ENCODE results near the gene SH3BP2. TPM values are rescaled to one million over a fixed set of nuclear protein-coding genes. Genes with fewer than 3 reads are reported as not detected.
A peak's percentile ranks its signal among the peaks of the same experiment; 100 is the strongest.
"Not testable (repeated sequence)": the region's sequence is repeated elsewhere in the genome, so short reads cannot be mapped to it uniquely, and the experiment has no call there.

Gene SH3BP2
- total RNA-seq, 2 donors from 2014 or later, result 28.3 to 28.5 TPM

- ATAC-seq (no peak), DNase-seq (peak; percentile 61)
- intact Hi-C loops (cut with DNase I), result loop anchor here (10.0 kb wide), 4 partner anchors 84 to 274 kb away; partner anchors contain the start of gene ADD1 (in 1 of the 2)
These were observed 31.6 kb upstream of the SH3BP2 start for GRCh38 chr4:2761035-2761923.

- intact Hi-C loops (cut with DNase I), result loop anchor here (10.0 kb wide), 4 partner anchors 83 to 273 kb away; partner anchors contain the start of gene ADD1 (in 1 of the 2)
- no peak for ATAC-seq
- no peak for DNase-seq
These were observed 30.8 kb upstream of the SH3BP2 start for GRCh38 chr4:2762048-2762447.

GRCh38 chr4:2762486-2763370, 30.2 kb upstream of the SH3BP2 start:
- not testable (repeated sequence) for DNase-seq, ATAC-seq
- intact Hi-C loops (cut with DNase I), result loop anchor here (10.0 kb wide), 4 partner anchors 82 to 272 kb away; partner anchors contain the start of gene ADD1 (in 1 of the 2)

- ATAC-seq, result peak; percentile 21 to 29
- DNase-seq, result peak; percentile 49
- intact Hi-C loops (cut with DNase I), result loop anchor here (10.0 kb wide), 4 partner anchors 81 to 271 kb away; partner anchors contain the start of gene ADD1 (in 1 of the 2)
These were observed 29.3 kb upstream of the SH3BP2 start for GRCh38 chr4:2763511-2763967.

- DNase-seq (no peak), ATAC-seq (no peak)
- intact Hi-C loops (cut with DNase I), result loop anchor here (10.0 kb wide), 4 partner anchors 79 to 269 kb away; partner anchors contain the start of gene ADD1 (in 1 of the 2)
These were observed 26.9 kb upstream of the SH3BP2 start for GRCh38 chr4:2765832-2766526.

- ATAC-seq, result no peak
- intact Hi-C loops (cut with DNase I), result loop anchor here (10.0 kb wide), 4 partner anchors 78 to 268 kb away; partner anchors contain the start of gene ADD1 (in 1 of the 2)
- DNase-seq, result no peak
These were observed 25.7 kb upstream of the SH3BP2 start for GRCh38 chr4:2767046-2767704.

GRCh38 chr4:2767705-2768074, 25.2 kb upstream of the SH3BP2 start:
- ATAC-seq (peak; percentile 69 to 80), DNase-seq (peak; percentile 56)
- intact Hi-C loops (cut with DNase I), result loop anchor here (10.0 kb wide), 4 partner anchors 77 to 267 kb away; partner anchors contain the start of gene ADD1 (in 1 of the 2)

- DNase-seq (no peak), ATAC-seq (no peak)
- intact Hi-C loops (cut with DNase I), result loop anchor here (10.0 kb wide), 4 partner anchors 77 to 267 kb away; partner anchors contain the start of gene ADD1 (in 1 of the 2)
These were observed 24.8 kb upstream of the SH3BP2 start for GRCh38 chr4:2768124-2768523.

GRCh38 chr4:2768921-2769336, 24.0 kb upstream of the SH3BP2 start:
- ATAC-seq (no peak), DNase-seq (no peak)
- intact Hi-C loops (cut with DNase I), result loop anchor here (10.0 kb wide), 4 partner anchors 76 to 266 kb away; partner anchors contain the start of gene ADD1 (in 1 of the 2)

- DNase-seq, result no peak
- intact Hi-C loops (cut with DNase I), result no loop called here
- no peak for ATAC-seq
These were observed 21.6 kb upstream of the SH3BP2 start for GRCh38 chr4:2771264-2771663.

- DNase-seq; intact Hi-C loops (cut with DNase I); ATAC-seq: not testable (repeated sequence)
These were observed 12.2 kb upstream of the SH3BP2 start for GRCh38 chr4:2780643-2781042.

- DNase-seq, result no peak
- no peak for ATAC-seq
- intact Hi-C loops (cut with DNase I), result no loop called here
These were observed 11.0 kb upstream of the SH3BP2 start for GRCh38 chr4:2781911-2782310.

GRCh38 chr4:2783790-2784189, 9.1 kb upstream of the SH3BP2 start:
- no peak for ATAC-seq
- intact Hi-C loops (cut with DNase I), result no loop called here
- DNase-seq, result no peak

GRCh38 chr4:2785613-2786012, 7.3 kb upstream of the SH3BP2 start:
- intact Hi-C loops (cut with DNase I), result no loop called here
- DNase-seq (no peak), ATAC-seq (peak in 1 of 2 donors; percentile 5)

GRCh38 chr4:2786152-2786671, 6.7 kb upstream of the SH3BP2 start:
- no peak for DNase-seq
- no peak for ATAC-seq
- intact Hi-C loops (cut with DNase I), result no loop called here

GRCh38 chr4:2786794-2787229, 6.1 kb upstream of the SH3BP2 start:
- ATAC-seq (no peak), DNase-seq (no peak)
- intact Hi-C loops (cut with DNase I), result no loop called here

- DNase-seq (peak; percentile 57), ATAC-seq (peak; percentile 36 to 46)
- intact Hi-C loops (cut with DNase I), result no loop called here
These were observed 5.4 kb upstream of the SH3BP2 start for GRCh38 chr4:2787230-2788100.
